ENCODE data around the gene POU2AF2.

DNA sequence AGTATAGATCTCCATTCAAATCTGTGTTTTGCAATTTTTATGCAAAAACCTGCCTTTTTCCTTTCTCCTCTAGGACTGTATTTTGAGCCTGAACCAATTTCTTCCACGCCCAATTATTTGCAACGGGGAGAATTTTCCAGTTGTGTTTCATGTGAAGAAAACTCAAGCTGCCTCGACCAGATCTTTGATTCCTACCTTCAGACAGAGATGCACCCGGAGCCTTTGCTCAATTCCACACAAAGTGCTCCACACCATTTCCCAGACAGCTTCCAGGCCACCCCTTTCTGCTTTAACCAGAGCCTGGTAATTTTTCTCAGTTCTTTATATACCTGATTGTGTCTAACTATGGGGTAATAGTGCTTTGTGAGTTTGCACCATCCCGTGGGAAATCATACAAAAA is 60.8 kb downstream of the POU2AF2 start:
- no peak for TF ChIP-seq EZH2 (IDR thresholded peaks at IDR 0.05; ENCODE audit: insufficient read depth, low read length)
- TF ChIP-seq, protein P1, sequence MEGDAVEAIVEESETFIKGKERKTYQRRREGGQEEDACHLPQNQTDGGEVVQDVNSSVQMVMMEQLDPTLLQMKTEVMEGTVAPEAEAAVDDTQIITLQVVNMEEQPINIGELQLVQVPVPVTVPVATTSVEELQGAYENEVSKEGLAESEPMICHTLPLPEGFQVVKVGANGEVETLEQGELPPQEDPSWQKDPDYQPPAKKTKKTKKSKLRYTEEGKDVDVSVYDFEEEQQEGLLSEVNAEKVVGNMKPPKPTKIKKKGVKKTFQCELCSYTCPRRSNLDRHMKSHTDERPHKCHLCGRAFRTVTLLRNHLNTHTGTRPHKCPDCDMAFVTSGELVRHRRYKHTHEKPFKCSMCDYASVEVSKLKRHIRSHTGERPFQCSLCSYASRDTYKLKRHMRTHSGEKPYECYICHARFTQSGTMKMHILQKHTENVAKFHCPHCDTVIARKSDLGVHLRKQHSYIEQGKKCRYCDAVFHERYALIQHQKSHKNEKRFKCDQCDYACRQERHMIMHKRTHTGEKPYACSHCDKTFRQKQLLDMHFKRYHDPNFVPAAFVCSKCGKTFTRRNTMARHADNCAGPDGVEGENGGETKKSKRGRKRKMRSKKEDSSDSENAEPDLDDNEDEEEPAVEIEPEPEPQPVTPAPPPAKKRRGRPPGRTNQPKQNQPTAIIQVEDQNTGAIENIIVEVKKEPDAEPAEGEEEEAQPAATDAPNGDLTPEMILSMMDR (IDR thresholded peaks at IDR 0.05; ENCODE audit: insufficient read depth, low read depth, low read length) = no peak

Data from astrocyte (in vitro differentiated cells and primary cell).